ENCODE data around the gene CAMK1D.
"Not testable (repeated sequence)": the region's sequence is repeated elsewhere in the genome, so short reads cannot be mapped to it uniquely, and the experiment has no call there.

The CAMK1D gene

DNA sequence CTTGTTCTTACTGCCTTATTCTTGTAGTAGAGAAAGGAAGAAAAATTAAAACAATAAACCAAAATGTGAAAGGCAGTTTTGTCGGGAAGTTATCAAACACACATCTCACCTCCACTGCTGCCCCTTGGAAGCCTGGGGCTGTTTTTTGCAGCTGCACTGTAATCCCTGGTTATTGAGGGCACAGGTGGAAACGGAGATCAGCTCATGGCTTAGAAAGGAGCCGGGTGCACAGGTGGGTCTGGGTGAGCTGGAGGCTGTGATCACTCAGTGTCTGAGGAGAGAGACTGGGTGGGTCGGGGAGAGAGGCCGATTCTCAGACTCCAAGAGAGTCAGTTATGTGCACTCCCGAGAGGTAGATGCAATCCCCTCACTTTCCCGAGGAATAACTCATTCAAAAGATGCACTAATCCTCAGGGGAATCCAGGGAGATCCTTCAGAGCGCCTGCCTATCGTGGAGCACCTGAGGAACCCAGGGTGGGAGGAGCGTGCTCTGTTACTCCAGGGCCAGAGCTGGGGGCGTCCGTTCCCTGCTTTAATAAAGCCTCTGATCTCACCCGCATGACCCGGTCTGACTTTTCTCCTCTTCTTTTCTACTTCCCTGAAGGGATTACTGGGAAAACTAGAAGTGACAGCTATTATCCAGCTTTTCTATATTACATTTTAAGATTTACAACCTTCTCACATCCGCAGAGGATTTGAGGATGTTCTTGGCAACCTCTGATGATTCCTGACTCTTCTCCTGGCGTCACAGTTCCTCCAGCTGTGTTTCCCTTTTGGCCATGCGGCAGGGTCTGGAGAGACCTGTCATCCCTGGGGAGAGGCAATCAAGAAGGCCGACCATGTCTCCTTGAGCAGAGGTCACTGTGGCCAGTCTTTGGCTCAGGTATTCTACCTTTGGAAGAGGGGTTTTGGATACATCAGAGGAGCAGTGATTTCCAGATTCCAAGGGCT, 82.1 kb downstream of the CAMK1D start:
- DNase-seq (ENCODE audit: low spot score), result no peak

DNA sequence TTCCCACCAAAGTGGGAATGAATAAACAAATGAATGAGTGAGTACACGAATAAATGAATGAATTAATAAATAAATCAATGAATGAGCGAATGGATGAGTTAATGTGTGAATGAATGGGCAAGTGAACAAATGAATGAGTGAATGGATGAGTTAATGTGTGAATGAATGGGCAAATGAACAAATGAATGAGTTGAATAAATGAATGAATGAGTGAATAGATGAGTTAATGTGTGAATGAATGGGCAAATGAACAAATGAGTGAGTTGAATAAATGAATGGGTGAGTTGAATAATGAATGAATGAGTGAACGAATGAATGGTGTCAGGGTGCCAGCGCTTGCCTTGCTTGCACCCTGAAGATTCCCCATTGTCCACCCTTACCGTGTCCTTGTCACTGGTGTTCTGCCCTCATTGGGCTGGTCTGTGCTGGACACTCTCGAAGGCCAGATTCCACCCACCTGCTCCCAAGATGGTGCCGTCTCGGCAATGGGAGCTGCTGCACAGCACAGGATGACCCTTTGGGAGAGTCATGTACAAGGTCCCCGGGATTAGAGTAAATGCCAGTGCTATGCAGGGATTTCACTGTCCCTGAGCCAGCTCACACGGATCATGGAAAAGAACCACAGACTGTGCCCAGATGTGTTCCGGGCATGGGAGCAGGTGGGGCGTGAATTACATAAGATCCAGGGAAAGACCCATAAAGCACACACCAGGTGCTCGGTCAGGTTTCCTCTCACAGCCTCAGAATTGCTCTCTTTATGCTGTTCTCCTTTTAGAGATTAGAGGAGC, 83.2 kb downstream of the CAMK1D start:
- no peak for DNase-seq (ENCODE audit: low spot score)

GRCh38 chr10:12434277-12434676, 84.9 kb downstream of the CAMK1D start:
- DNase-seq (ENCODE audit: low spot score), result no peak

GRCh38 chr10:12434677-12435076, 85.3 kb downstream of the CAMK1D start:
- DNase-seq (ENCODE audit: low spot score), result not testable (repeated sequence)

GRCh38 chr10:12435348-12435747, 86.0 kb downstream of the CAMK1D start:
- DNase-seq (ENCODE audit: low spot score), result no peak

- DNase-seq (ENCODE audit: low spot score), result no peak
Measured at GRCh38 chr10:12438919-12439692, 89.8 kb downstream of the CAMK1D start.

DNA sequence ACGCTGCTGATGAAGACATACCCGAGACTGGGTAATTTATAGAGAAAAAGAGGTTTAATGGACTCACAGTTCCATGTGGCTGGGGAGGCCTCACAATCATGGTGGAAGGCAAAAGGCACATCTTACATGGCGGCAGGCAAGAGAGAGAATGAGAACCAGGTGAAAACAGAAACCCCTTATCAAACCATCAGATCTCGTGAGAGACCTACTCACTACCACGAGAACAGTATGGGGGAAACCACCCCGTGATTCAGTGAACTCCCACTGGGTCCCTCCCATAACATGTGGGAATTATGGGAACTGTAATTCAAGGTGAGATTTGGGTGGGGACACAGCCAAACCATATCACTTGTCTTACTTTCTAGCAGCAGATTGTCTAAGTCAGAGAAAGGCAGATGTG, 90.4 kb downstream of the CAMK1D start:
- DNase-seq (ENCODE audit: low spot score), result not testable (repeated sequence)

GRCh38 chr10:12443026-12443425, 93.7 kb downstream of the CAMK1D start:
- no peak for DNase-seq (ENCODE audit: low spot score)

- DNase-seq (ENCODE audit: low spot score), result no peak
Measured at GRCh38 chr10:12444981-12445700, 95.8 kb downstream of the CAMK1D start.

DNA sequence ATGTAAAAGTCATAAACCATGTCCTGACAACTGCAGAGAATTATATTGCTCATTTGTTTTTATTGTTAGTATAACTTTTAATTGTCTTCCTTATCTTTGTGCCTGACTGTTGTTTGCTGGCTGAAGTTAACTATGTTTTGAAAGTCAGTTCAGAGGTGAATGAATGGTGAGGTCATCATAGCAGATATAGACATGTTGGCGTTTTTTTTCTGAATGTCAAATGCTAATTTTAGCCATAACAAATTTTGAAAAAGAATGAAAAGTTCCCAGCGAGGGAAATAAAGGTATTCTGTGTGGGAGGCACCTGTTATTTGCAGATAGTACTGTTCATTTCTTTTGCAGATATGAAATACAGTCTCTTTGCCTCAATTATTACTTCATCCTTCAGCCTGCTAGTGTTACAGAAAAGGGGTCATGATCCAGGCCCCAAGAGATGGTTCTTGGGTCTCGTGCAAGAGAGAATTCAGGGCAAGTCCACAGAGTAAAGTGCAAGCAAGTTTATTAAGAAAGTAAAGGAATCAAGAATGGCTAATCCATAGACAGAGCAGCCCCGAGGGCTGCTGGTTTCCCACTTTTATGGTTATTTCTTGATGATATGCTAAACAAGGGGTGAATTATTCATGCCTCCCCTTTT, 96.5 kb downstream of the CAMK1D start:
- DNase-seq (ENCODE audit: low spot score), result no peak

- no peak for DNase-seq (ENCODE audit: low spot score)
Measured at GRCh38 chr10:12448340-12448728, 99.0 kb downstream of the CAMK1D start.

GRCh38 chr10:12448729-12449391, 99.5 kb downstream of the CAMK1D start:
- peak; percentile 92 for DNase-seq (ENCODE audit: low spot score)

GRCh38 chr10:12455318-12455717, 106.0 kb downstream of the CAMK1D start:
- no peak for DNase-seq (ENCODE audit: low spot score)

GRCh38 chr10:12455766-12456165, 106.4 kb downstream of the CAMK1D start:
- DNase-seq (ENCODE audit: low spot score), result no peak

GRCh38 chr10:12459340-12459739, 110.0 kb downstream of the CAMK1D start:
- no peak for DNase-seq (ENCODE audit: low spot score)

DNA sequence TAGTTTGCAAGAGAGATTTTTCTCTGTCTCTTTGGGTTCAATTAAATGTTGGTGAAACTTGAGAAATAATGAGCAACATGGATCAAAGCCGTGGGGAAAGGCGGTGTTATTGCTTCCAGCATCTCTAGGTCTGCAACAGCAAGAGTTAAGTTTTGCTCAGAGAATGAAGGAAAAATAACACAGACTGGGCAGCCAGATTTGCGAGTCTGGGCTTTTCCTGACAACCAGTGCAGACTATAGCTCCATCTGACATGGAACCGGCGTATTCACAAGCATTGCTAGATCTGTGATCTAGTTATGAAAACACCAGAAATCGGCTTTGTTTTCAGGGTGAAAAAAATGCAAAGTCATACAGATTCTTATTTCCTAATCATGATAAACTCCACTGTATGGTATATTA, 110.4 kb downstream of the CAMK1D start:
- DNase-seq (ENCODE audit: low spot score), result no peak

DNA sequence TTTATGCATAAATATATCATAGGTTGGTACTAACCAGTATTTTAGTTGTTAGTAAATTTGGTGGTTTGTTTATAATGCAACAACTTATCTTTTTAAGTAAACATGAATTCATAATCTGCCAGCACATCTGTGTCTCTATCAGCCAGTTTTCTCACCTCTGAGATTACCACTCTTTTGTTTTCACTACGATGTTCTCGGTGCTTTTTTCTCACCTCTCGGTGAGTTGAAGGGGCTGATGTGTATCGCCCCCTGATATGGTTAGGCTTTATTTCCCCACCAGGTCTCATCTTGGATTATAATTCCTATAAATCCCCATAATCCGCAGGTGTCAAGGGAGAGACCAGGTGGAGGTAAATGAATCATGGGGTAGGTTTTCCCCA, 114.1 kb downstream of the CAMK1D start:
- DNase-seq (ENCODE audit: low spot score), result no peak

DNA sequence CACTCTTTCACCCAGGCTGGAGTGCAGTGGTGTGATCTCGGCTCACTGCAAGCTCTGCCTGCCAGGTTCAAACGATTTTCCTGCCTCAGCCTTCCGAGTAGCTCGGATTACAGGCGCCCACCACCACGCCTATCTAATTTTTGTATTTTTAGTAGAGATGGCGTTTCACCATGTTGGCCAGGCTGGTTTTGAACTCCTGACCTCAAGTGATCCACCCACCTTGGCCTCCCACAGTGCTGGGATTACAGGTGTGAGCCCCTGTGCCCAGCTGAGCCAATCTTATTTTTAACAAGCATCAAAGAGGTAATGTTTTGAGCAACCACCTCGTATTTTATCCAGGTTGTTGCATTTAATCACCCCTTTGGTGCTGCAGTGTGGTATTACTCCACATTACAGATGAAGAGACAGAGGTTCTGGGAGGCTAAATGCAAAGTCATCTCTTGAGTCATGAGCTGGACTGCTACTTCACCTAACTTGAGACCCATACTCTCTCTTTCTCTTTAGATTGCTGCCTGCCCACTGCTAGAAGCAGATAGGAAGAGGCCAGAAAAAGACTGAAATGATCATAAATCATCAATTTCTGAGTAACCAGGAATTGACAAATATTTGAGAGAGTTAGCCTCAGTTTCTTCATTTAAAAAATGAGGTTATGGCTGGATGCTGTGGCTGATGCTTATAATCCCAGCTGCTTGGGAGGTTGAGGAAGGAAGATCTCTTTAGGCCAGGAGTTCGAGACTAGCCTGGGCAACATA, 116.2 kb downstream of the CAMK1D start:
- DNase-seq (ENCODE audit: low spot score), result peak; percentile 21

- DNase-seq (ENCODE audit: low spot score), result peak; percentile 9
Measured at GRCh38 chr10:12466704-12467305, 117.5 kb downstream of the CAMK1D start.
